Stimulated activated CD4-positive, alpha-beta T cell treated with anti-CD3 and anti-CD28 coated beads, Interleukin-4, amount 100 ng/mL, for 4 hours (primary cell): ENCODE measurements around the gene IL17F.

Source experiments
- DNase-seq, 2 experiments: peaks; one replicate each; pipeline ENCODE4 v3.0.0-alpha.2; 2020

IL17F gene

GRCh38 chr6:52187098-52187497, 57.2 kb downstream of the IL17F start:
- DNase-seq = no peak
